ENCODE data around the gene RASA3. TPM values are rescaled to one million over a fixed set of nuclear protein-coding genes. Genes with fewer than 3 reads are reported as not detected.

Gene RASA3
- total RNA-seq, 1 experiment from 2014 or later, result 18.6 TPM

DNA sequence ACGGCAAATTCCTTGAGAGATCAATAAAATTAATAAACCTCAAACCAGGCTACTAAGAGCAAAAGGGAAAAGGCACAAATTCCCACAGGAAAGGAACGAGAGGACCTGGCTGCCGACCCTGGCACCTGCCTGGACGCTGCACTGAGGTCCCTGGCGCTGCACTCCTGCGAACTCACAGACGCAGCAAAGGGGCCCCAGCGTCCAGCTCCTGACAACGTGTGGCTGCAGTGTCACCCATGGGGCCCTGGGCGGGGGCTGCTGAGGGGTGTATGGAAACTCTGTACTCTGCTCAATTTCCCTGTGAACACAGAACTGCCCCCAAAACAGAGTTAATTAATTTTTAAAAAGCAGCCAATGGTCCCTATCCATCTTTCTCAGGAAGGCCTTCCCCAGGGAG is 97.2 kb downstream of the RASA3 start:
- TF ChIP-seq FOSL1 (IDR thresholded peaks at IDR 0.05; ENCODE audit: low read depth) (no peak), YY1 (IDR thresholded peaks at IDR 0.05; ENCODE audit: extremely low read depth, insufficient replicate concordance, low read depth, low read length) (no peak), ELF1 (IDR thresholded peaks at IDR 0.05; ENCODE audit: borderline replicate concordance, low read depth) (no peak), JUND (IDR thresholded peaks at IDR 0.05) (no peak), POLR2A (IDR thresholded peaks at IDR 0.05; ENCODE audit: borderline replicate concordance, extremely low read depth, insufficient read depth, insufficient read length) (no peak), ZNF274 (IDR thresholded peaks at IDR 0.05; ENCODE audit: low read depth, low read length) (no peak), RAD21 (IDR thresholded peaks at IDR 0.05; ENCODE audit: low read depth) (no peak), EZH2 (IDR thresholded peaks at IDR 0.05) (no peak), SIN3A (IDR thresholded peaks at IDR 0.05; ENCODE audit: low read depth) (no peak), EGR1 (IDR thresholded peaks at IDR 0.05; ENCODE audit: low read depth) (no peak), EZH2phosphoT487 (IDR thresholded peaks at IDR 0.05; ENCODE audit: borderline replicate concordance) (no peak)
- TF ChIP-seq, protein P1, sequence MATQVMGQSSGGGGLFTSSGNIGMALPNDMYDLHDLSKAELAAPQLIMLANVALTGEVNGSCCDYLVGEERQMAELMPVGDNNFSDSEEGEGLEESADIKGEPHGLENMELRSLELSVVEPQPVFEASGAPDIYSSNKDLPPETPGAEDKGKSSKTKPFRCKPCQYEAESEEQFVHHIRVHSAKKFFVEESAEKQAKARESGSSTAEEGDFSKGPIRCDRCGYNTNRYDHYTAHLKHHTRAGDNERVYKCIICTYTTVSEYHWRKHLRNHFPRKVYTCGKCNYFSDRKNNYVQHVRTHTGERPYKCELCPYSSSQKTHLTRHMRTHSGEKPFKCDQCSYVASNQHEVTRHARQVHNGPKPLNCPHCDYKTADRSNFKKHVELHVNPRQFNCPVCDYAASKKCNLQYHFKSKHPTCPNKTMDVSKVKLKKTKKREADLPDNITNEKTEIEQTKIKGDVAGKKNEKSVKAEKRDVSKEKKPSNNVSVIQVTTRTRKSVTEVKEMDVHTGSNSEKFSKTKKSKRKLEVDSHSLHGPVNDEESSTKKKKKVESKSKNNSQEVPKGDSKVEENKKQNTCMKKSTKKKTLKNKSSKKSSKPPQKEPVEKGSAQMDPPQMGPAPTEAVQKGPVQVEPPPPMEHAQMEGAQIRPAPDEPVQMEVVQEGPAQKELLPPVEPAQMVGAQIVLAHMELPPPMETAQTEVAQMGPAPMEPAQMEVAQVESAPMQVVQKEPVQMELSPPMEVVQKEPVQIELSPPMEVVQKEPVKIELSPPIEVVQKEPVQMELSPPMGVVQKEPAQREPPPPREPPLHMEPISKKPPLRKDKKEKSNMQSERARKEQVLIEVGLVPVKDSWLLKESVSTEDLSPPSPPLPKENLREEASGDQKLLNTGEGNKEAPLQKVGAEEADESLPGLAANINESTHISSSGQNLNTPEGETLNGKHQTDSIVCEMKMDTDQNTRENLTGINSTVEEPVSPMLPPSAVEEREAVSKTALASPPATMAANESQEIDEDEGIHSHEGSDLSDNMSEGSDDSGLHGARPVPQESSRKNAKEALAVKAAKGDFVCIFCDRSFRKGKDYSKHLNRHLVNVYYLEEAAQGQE (IDR thresholded peaks at IDR 0.05; ENCODE audit: low read depth), result no peak
- TF ChIP-seq, protein P2, sequence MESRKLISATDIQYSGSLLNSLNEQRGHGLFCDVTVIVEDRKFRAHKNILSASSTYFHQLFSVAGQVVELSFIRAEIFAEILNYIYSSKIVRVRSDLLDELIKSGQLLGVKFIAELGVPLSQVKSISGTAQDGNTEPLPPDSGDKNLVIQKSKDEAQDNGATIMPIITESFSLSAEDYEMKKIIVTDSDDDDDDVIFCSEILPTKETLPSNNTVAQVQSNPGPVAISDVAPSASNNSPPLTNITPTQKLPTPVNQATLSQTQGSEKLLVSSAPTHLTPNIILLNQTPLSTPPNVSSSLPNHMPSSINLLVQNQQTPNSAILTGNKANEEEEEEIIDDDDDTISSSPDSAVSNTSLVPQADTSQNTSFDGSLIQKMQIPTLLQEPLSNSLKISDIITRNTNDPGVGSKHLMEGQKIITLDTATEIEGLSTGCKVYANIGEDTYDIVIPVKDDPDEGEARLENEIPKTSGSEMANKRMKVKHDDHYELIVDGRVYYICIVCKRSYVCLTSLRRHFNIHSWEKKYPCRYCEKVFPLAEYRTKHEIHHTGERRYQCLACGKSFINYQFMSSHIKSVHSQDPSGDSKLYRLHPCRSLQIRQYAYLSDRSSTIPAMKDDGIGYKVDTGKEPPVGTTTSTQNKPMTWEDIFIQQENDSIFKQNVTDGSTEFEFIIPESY (IDR thresholded peaks at IDR 0.05; ENCODE audit: extremely low read depth, insufficient replicate concordance, low read length), result no peak
- TF ChIP-seq, protein P3, sequence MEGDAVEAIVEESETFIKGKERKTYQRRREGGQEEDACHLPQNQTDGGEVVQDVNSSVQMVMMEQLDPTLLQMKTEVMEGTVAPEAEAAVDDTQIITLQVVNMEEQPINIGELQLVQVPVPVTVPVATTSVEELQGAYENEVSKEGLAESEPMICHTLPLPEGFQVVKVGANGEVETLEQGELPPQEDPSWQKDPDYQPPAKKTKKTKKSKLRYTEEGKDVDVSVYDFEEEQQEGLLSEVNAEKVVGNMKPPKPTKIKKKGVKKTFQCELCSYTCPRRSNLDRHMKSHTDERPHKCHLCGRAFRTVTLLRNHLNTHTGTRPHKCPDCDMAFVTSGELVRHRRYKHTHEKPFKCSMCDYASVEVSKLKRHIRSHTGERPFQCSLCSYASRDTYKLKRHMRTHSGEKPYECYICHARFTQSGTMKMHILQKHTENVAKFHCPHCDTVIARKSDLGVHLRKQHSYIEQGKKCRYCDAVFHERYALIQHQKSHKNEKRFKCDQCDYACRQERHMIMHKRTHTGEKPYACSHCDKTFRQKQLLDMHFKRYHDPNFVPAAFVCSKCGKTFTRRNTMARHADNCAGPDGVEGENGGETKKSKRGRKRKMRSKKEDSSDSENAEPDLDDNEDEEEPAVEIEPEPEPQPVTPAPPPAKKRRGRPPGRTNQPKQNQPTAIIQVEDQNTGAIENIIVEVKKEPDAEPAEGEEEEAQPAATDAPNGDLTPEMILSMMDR (IDR thresholded peaks at IDR 0.05 in 2 of 3, conservative IDR thresholded peaks at IDR 0.05 in 1 of 3; ENCODE audit: borderline replicate concordance in 1 of 3, insufficient read depth in 1 of 3, low read depth in 2 of 3, low read length in 2 of 3), result no peak
- POLR2A ChIA-PET, result no interaction called here
- Histone ChIP-seq H3K4me2 (ENCODE audit: low read length) (no peak overlapping the region), H3K4me3 (replicated peaks in 1 of 2; ENCODE audit: low read depth in 1 of 2, low read length in 2 of 2) (no peak overlapping the region), H3K9ac (ENCODE audit: low read length) (no peak overlapping the region), H3K9me3 (ENCODE audit: control insufficient read depth in 1 of 2, insufficient read depth in 1 of 2, low read depth in 1 of 2, low read length in 2 of 2) (no peaks in the 10 kb centered on the region; a peak in 1 of 4 replicates), H3K36me3 (ENCODE audit: control insufficient read depth in 1 of 2, insufficient read depth in 2 of 2, low read length in 2 of 2) (no peaks in the 10 kb centered on the region), H3K79me2 (ENCODE audit: insufficient read depth, low read length) (peaks cover 4% of the 10 kb centered on the region; the same call in 1 of the 2 replicates), H3K27me3 (ENCODE audit: insufficient read depth, low read length) (no peaks in the 10 kb centered on the region), H3K27ac (ENCODE audit: low read depth, low read length) (no peak overlapping the region), H4K20me1 (ENCODE audit: insufficient read depth) (no peaks in the 10 kb centered on the region), H3K9me2 (ENCODE audit: insufficient read depth) (no peaks in the 10 kb centered on the region), H2AFZ (ENCODE audit: low read depth, low read length, poor library complexity, severe bottlenecking) (no peak overlapping the region), H3K4me1 (ENCODE audit: control insufficient read depth in 1 of 2, insufficient read depth in 2 of 2, low read length in 2 of 2) (peaks cover 7 to 26% of the 10 kb centered on the region in 2 experiments; a peak in 3 of 4 replicates)
- no peak for DNase-seq (ENCODE audit: low read depth, low spot score)
- no peak for ATAC-seq
- CTCF ChIA-PET, result no interaction called here
- BruUV-seq (replicated peaks), result no TSS peak
- RAD21 ChIA-PET (ENCODE audit: low non-redundant PET in 1 of 2, low total read pairs in 2 of 2, uncharacterized antibody in 2 of 2, unreplicated experiment in 2 of 2), result no interaction called here
- intact Hi-C loops (cut with micrococcal nuclease), result no loop called here

Data from HCT116 (cell line).